HG03432 (cell line): Measurements from ENCODE around the gene TPI1.

Experiments used
- ATAC-seq: cut with Tn5 transposase; IDR thresholded peaks from one replicate; pipeline ENCODE4 v1.9.1; 2021; ENCODE audit warnings: mild to moderate bottlenecking, moderate library complexity; ENCODE audit not compliant: unreplicated experiment

The TPI1 gene

GRCh38 chr12:6867413-6868210, at the start of gene TPI1:
Gene TPI1 (plus strand): TSS chr12:6867531. CDS start chr12:6867567, 36 bp downstream.
- peak; percentile 62 for ATAC-seq

- no peak for ATAC-seq
Observed at GRCh38 chr12:6817662-6818157, 49.6 kb upstream of the TPI1 start.

GRCh38 chr12:6818222-6818621, 49.1 kb upstream of the TPI1 start:
- ATAC-seq = no peak

- no peak for ATAC-seq
Observed at GRCh38 chr12:6818645-6819044, 48.7 kb upstream of the TPI1 start.

GRCh38 chr12:6819106-6820030, 48.0 kb upstream of the TPI1 start:
- ATAC-seq = no peak

GRCh38 chr12:6820166-6820565, 47.2 kb upstream of the TPI1 start:
- ATAC-seq = no peak

- ATAC-seq = no peak
Observed at GRCh38 chr12:6821591-6822425, 45.5 kb upstream of the TPI1 start, which contains the start of gene GPR162. Gene GPR162 (plus strand): TSS chr12:6821821. CDS start chr12:6823899, 2,078 bp downstream.

- no peak for ATAC-seq
Observed at GRCh38 chr12:6822426-6823135, 44.8 kb upstream of the TPI1 start.

- no peak for ATAC-seq
Observed at GRCh38 chr12:6823182-6824084, 43.9 kb upstream of the TPI1 start.

- ATAC-seq = no peak
Observed at GRCh38 chr12:6824085-6824775, 43.1 kb upstream of the TPI1 start.

- ATAC-seq = no peak
Observed at GRCh38 chr12:6824901-6825381, 42.4 kb upstream of the TPI1 start.

GRCh38 chr12:6825398-6826124, 41.8 kb upstream of the TPI1 start:
- peak; percentile 53 for ATAC-seq

GRCh38 chr12:6826125-6826733, 41.1 kb upstream of the TPI1 start:
- ATAC-seq = no peak

GRCh38 chr12:6826734-6827436, 40.4 kb upstream of the TPI1 start:
- no peak for ATAC-seq

- no peak for ATAC-seq
Observed at GRCh38 chr12:6827437-6827911, 39.9 kb upstream of the TPI1 start.
